GM13977 (cell line): ENCODE data around the gene ACACA.

Experiments used
- DNase-seq: peaks from one replicate; pipeline ENCODE4 v3.0.0; 2012; ENCODE audit warnings: low spot score
- CTCF ChIP-seq: IDR thresholded peaks from 2 replicates; pipeline ENCODE4 v1.5.1; 2012; ENCODE audit warnings: mild to moderate bottlenecking, control low read depth; ENCODE audit not compliant: insufficient read depth; ENCODE audit errors: extremely low read depth, missing control alignments
- in situ Hi-C: fragments of 300-500 bp; cut with MboI; formaldehyde crosslinking; loops from one replicate; pipeline ENCODE4 v1.12.0; 2022; ENCODE audit warnings: low sequenced_read_pairs, low pct_unique_long_range_greater_than_20kb, mixed read lengths, inconsistent platforms; ENCODE audit not compliant: unreplicated experiment

ACACA gene

GRCh38 chr17:37315601-37316000 is 91.0 kb downstream of the ACACA start:
- TF ChIP-seq CTCF: no peak
- no peak for DNase-seq
- in situ Hi-C loops: no loop called here

GRCh38 chr17:37312137-37312923 is 94.3 kb downstream of the ACACA start:
- no peak for DNase-seq
- no peak for TF ChIP-seq CTCF
- in situ Hi-C loops: no loop called here

- TF ChIP-seq CTCF: no peak
- DNase-seq: no peak
- in situ Hi-C loops: no loop called here
These were observed 95.7 kb downstream of the ACACA start for GRCh38 chr17:37310940-37311339.

GRCh38 chr17:37309051-37309450 is 97.6 kb downstream of the ACACA start:
- in situ Hi-C loops: no loop called here
- no peak for DNase-seq
- no peak for TF ChIP-seq CTCF

- TF ChIP-seq CTCF: no peak
- DNase-seq: no peak
- in situ Hi-C loops: no loop called here
These were observed 101.2 kb downstream of the ACACA start for GRCh38 chr17:37305406-37305905.

- in situ Hi-C loops: no loop called here
- TF ChIP-seq CTCF: no peak
- no peak for DNase-seq
These were observed 105.3 kb downstream of the ACACA start for GRCh38 chr17:37301288-37301687.
